Adipocyte (in vitro differentiated cells): ENCODE data around the gene SLC9C1.

Source experiments
- DNase-seq: peaks from one replicate; pipeline ENCODE4 v3.0.0-alpha.2; 2015; ENCODE audit warnings: low read depth
- H3K27me3 ChIP-seq: replicated peaks from 2 replicates; pipeline ENCODE4 v1.7.0; 2013; ENCODE audit warnings: mild to moderate bottlenecking, low read length, moderate library complexity; ENCODE audit not compliant: control insufficient read depth, insufficient read depth
- H3K36me3 ChIP-seq: 2 replicates; pipeline ENCODE4 v1.7.0; 2013; ENCODE audit warnings: low read length, mild to moderate bottlenecking, moderate library complexity; ENCODE audit not compliant: control insufficient read depth, insufficient read depth, severe bottlenecking
- H3K4me1 ChIP-seq: 2 replicates; pipeline ENCODE4 v1.7.0; 2013; ENCODE audit warnings: mild to moderate bottlenecking, low read length, moderate library complexity; ENCODE audit not compliant: control insufficient read depth, insufficient read depth
- H3K4me3 ChIP-seq: 2 replicates; pipeline ENCODE4 v1.7.0; 2013; ENCODE audit warnings: mild to moderate bottlenecking, low read length, moderate library complexity
- H3K9ac ChIP-seq: 2 replicates; pipeline ENCODE4 v1.7.0; 2013; ENCODE audit warnings: mild to moderate bottlenecking, low read length, moderate library complexity
- H3K9me3 ChIP-seq: 2 replicates; pipeline ENCODE4 v1.7.0; 2013; ENCODE audit warnings: mild to moderate bottlenecking, low read length, moderate library complexity; ENCODE audit not compliant: control insufficient read depth

SLC9C1 gene

DNA sequence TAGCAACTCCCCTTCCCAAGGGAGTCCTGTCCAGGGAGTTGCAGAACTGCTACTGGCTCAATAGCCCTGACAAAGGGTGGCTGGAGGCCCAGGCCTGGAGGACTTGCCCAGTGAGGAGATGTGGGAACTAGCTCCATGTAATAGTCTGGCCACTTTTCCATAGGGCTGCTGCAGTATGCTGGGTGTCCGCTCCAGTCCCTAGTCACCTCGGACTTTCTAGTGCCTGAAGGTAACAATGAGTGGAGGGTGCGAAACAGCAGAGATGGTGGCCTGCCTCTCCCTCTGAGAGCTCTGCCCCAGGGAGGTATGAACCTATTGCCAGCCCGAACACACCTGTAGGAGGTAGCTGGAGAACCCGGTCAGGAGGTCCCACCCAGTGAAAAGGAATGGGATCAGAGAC lies 119.0 kb downstream of the SLC9C1 start:
- Histone ChIP-seq H3K4me1 (no peaks in the 10 kb centered on the region), H3K4me3 (no peak overlapping the region), H3K9me3 (no peaks in the 10 kb centered on the region), H3K9ac (no peak overlapping the region), H3K36me3 (no peaks in the 10 kb centered on the region), H3K27me3 (peaks cover 4% of the 10 kb centered on the region)
- DNase-seq, result no peak

DNA sequence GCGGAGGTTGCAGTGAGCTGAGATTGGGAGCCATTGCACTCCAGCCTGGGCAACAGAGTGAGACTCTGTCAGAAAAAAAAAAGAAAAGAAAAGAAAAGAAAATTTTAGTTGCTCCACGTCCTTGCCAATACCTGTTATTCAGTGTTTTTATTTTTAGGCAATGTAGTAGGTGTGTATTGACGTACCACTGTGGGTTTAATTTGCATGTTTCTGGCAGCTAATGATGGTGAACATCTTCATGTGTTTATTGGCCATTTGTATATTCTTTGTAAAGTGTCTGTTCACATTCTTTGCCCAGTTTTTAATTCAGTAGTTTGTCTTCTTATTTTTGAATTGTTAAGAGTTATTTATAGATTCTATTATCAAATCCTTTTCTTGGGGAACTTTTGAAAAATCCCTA lies 122.9 kb downstream of the SLC9C1 start:
- no peak overlapping the region for H3K9ac ChIP-seq
- no peaks in the 10 kb centered on the region for H3K9me3 ChIP-seq
- no peaks in the 10 kb centered on the region for H3K4me1 ChIP-seq
- H3K36me3 ChIP-seq, result no peaks in the 10 kb centered on the region
- H3K4me3 ChIP-seq, result no peak overlapping the region
- no peak for DNase-seq
- peaks cover 4% of the 10 kb centered on the region for H3K27me3 ChIP-seq

DNA sequence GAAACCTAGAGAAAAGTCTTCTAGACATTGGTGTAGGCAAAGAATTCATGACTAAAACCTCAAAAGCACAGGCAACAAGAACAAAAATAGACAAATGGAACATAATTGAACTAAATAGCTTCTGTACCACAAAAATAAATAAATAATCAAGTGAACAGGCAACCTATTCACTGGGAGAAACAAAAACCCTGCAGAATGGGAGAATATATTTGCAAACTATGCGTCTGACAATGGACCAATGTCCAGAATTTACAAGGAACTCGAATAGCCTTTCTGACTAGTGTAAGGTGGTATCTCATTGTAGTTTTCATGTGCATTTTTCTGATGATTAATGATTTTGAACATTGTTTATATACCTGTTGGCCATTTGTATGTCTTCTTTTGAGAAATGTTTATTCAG lies 124.0 kb downstream of the SLC9C1 start:
- H3K36me3 ChIP-seq, result no peaks in the 10 kb centered on the region
- no peak overlapping the region for H3K4me3 ChIP-seq

DNA sequence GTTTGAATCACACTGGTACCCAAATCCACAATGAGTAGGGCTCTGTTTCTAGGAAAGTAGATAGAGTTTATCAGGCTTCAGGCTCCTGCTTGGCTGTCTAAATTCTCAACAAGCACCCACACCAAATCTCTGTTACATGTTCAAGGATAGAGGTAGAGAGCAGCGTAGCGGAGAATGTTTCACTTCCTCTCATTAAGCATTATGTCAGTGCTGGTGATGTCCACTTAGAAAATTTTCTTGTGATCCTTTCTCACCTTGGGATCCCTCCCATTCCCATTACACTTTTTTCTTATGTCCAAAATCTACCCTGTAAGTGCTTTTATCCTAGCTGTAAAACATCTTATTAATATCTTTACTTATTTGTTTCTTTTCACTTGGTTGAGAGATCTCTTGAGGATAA lies 126.3 kb downstream of the SLC9C1 start:
- no peak for DNase-seq
- Histone ChIP-seq H3K4me1 (no peaks in the 10 kb centered on the region), H3K4me3 (no peak overlapping the region), H3K27me3 (no peaks in the 10 kb centered on the region), H3K9me3 (no peaks in the 10 kb centered on the region), H3K36me3 (no peaks in the 10 kb centered on the region), H3K9ac (no peak overlapping the region)

More for the DNA sequence above, 124.0 kb downstream of the SLC9C1 start:
- no peak for DNase-seq
- Histone ChIP-seq H3K9me3 (no peaks in the 10 kb centered on the region), H3K9ac (no peak overlapping the region), H3K27me3 (no peaks in the 10 kb centered on the region), H3K4me1 (no peaks in the 10 kb centered on the region)

DNA sequence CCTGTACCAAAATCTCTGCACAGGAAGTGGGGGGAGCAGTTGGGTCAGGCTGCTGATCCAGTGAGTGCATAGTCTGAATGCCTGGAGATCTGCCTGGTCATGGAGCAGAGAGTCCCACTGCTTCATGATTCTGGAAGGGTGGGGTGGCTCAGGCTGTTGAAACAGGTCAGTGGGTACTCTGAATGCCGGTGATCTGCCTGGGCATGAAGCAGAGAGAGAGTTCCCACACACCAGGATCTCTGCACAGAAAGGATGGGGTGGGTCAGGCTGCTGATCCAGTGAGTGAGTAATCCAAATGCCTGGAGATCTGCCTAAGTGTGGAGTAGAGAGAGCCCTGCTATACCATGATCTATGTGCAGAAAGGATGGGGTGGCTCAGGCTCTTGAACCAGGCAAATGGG lies 144.9 kb downstream of the SLC9C1 start:
- Histone ChIP-seq H3K9me3 (peaks cover 13% of the 10 kb centered on the region), H3K4me1 (no peaks in the 10 kb centered on the region), H3K9ac (no peak overlapping the region), H3K36me3 (no peaks in the 10 kb centered on the region), H3K27me3 (no peaks in the 10 kb centered on the region), H3K4me3 (no peak overlapping the region)
- DNase-seq, result no peak

DNA sequence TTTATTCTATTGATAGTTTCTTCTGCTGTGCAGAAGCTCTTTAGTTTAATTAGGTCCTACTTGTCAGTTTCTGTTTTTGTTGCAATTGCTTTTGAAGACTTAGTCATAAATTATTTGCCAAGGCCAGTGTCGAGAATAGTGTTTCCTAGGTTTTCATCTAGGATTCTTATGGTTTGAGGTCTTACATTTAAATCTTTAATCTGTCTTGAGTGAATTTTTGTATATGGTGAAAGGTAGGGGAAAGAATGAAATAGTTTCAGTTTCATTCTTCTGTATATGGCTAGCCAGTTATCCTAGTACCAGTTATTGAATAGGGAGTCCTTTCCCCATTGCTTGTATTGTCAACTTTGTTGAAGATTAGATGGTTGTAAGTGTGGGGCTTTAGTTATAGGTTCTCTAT lies 150.3 kb downstream of the SLC9C1 start:
- no peaks in the 10 kb centered on the region for H3K27me3 ChIP-seq
- peaks cover 10% of the 10 kb centered on the region for H3K9me3 ChIP-seq
- no peaks in the 10 kb centered on the region for H3K4me1 ChIP-seq
- no peaks in the 10 kb centered on the region for H3K36me3 ChIP-seq
- no peak overlapping the region for H3K4me3 ChIP-seq
- no peak for DNase-seq
- H3K9ac ChIP-seq, result no peak overlapping the region

DNA sequence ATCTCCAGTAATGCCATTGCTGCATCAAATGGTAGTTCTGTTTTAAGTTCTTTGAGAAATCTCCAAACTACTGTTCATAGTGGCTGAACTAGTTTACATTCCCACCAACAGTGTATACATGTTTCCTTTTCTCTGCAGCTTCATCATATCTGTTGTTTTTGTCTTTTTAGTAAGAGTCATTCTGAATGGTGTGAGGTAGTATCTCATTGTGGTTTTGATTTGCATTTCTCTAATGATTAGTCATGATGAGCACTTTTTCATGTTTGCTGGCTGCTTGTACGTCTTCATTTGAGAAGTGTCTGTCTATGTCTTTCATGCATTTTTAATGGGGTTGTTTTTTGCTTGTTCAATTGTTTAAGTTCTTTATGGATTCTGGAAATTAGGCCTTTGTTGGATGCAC lies 150.8 kb downstream of the SLC9C1 start:
- H3K4me1 ChIP-seq, result no peaks in the 10 kb centered on the region
- peaks cover 10% of the 10 kb centered on the region for H3K9me3 ChIP-seq
- no peak for DNase-seq
- no peak overlapping the region for H3K4me3 ChIP-seq
- H3K9ac ChIP-seq, result no peak overlapping the region
- no peaks in the 10 kb centered on the region for H3K36me3 ChIP-seq
- H3K27me3 ChIP-seq, result no peaks in the 10 kb centered on the region

DNA sequence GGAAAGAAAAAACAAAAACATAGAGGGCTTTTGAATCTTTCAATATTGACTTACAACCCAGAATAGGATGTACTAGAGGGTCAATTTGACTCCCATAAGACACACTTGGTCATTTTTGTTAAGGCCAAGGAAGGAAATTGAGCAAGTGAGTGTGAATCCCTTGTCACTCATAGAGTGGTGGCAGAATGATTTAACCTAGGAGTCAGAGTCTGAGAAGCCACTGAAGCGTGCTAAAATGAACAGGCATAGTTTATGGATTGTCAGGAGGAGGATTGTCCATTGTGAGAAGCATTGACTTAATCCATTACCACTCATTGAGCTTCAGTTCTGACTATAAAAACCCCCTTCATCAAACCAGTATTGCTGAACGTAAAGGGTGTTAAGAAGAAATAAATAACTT lies 152.7 kb downstream of the SLC9C1 start:
- DNase-seq, result no peak
- Histone ChIP-seq H3K36me3 (no peaks in the 10 kb centered on the region), H3K4me3 (no peak overlapping the region), H3K27me3 (no peaks in the 10 kb centered on the region), H3K4me1 (no peaks in the 10 kb centered on the region), H3K9me3 (peaks cover 10% of the 10 kb centered on the region), H3K9ac (no peak overlapping the region)

DNA sequence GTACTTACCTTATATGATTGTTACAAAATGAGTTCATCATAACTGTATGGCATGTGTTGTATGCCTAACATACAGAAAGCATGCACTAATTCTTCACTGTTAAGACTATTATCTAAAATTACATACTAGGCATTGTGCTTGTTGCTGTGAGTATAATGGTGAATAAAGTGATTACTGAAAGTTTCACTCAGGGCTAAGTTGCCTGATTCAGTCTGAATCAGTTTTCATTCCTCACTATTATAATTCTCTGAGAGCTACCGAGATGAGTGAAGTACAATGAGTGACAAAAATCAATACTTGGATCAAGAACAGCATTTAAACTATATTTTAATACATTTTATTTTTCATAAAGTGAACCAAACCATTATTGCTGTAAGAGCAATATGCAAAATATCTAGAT lies 153.4 kb downstream of the SLC9C1 start:
- H3K9me3 ChIP-seq, result peaks cover 7% of the 10 kb centered on the region
- H3K27me3 ChIP-seq, result no peaks in the 10 kb centered on the region
- no peaks in the 10 kb centered on the region for H3K36me3 ChIP-seq
- no peak overlapping the region for H3K4me3 ChIP-seq
- H3K9ac ChIP-seq, result no peak overlapping the region
- DNase-seq, result no peak
- H3K4me1 ChIP-seq, result no peaks in the 10 kb centered on the region

DNA sequence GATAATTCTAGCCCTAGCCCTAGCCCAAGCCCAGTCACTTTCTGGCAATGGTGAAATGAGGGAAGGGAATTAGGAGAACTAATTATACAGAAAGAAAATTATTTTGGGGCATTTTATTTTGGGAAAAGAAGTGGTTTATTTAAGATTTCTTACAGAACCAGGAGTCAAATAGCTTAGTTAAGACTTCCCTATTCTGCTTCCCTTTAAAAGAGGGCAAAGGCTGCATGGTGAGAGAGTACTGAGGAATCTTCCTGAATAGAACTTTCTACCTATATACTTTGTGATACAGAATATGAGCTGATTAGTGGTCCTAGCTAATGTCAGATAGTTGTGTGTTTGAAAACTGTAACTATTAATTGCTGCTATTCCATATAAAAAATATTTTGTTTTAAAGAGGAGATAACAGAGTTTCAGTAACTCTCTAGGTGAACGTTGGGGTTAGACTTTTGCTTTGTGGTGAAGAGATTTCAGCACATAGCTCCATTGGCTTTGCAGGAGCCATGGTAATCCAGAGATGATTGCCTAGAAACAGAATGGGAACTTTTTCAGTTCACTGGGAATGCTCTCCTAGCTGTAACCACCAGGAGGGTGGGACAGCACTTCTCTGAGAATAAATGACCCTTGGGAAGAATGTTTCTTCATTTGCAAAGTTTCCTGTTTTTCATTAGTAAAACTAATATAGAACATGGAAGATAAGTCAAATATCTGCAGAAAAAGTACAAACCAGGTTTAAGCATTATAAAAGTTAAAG lies 155.6 kb downstream of the SLC9C1 start:
- Histone ChIP-seq H3K4me1 (peaks cover 9% of the 10 kb centered on the region), H3K9ac (no peak overlapping the region), H3K4me3 (no peak overlapping the region), H3K36me3 (no peaks in the 10 kb centered on the region), H3K9me3 (no peaks in the 10 kb centered on the region), H3K27me3 (no peaks in the 10 kb centered on the region)
- DNase-seq, result no peak

DNA sequence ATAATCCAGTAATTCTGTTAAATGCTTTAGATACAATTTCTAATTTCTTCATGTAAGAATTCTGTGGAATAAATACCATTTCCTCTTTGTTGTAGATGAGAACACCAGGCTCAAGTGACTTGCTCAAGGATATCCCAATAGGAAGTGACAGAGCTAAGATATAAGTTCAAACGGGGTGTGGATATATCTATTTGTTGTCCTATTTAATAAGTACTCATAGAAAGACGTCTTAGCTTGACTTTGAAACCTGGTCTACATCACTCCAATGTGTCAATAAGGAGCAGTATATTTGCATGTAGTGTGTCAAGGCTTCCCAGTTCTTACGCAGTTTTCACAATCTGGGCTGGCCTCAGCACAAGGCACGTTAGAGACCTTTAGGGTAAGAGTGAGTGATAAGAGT lies 156.2 kb downstream of the SLC9C1 start:
- no peaks in the 10 kb centered on the region for H3K27me3 ChIP-seq
- H3K4me1 ChIP-seq, result peaks cover 9% of the 10 kb centered on the region
- H3K36me3 ChIP-seq, result no peaks in the 10 kb centered on the region
- no peak overlapping the region for H3K9ac ChIP-seq
- DNase-seq, result no peak
- H3K9me3 ChIP-seq, result no peaks in the 10 kb centered on the region
- H3K4me3 ChIP-seq, result no peak overlapping the region
